Mucosa of descending colon (tissue), 3 donors: ENCODE results near the gene TNFRSF12A. TPM values are rescaled to one million over a fixed set of nuclear protein-coding genes. Genes with fewer than 3 reads are reported as not detected.

ENCODE experiments used
- ATAC-seq: fragments of 200-7000 bp; cut with Tn5 transposase; one replicate; pipeline ENCODE4 v1.9.1; 2020; ENCODE audit warnings: mild to moderate bottlenecking, moderate library complexity
- DNase-seq, 3 donors: peaks; one replicate each; pipeline ENCODE4 v3.0.0-alpha.2; 2020
- H3K36me3 ChIP-seq: fragments of 200-600 bp; one replicate; pipeline ENCODE4 v1.8.0; 2021; ENCODE audit warnings: low read depth, mild to moderate bottlenecking
- H3K4me1 ChIP-seq: fragments of 200-600 bp; one replicate; pipeline ENCODE4 v1.8.0; 2021; ENCODE audit warnings: low read depth, mild to moderate bottlenecking
- H3K4me3 ChIP-seq: fragments of 200-600 bp; one replicate; pipeline ENCODE4 v1.8.0; 2021; ENCODE audit warnings: mild to moderate bottlenecking
- H3K9me3 ChIP-seq: fragments of 200-600 bp; one replicate; pipeline ENCODE4 v1.8.0; 2021; ENCODE audit warnings: mild to moderate bottlenecking
- intact Hi-C, 2 donors: fragments of 100-400 bp; cut with DNase I in 1 of 2; cut with micrococcal nuclease in 1 of 2; formaldehyde crosslinking; loops; one replicate each; pipeline versions ENCODE4 v1.11.0 to v1.11.1; 2022; cut with DNase I, micrococcal nuclease
- total RNA-seq, 3 donors: library from RNA; stranded (reverse); fragmentation: NEBNext Ultra II Directional in 2 of 3; extraction: Animal tissue kit (Norgen Biotek cat#: 25700) in 2 of 3; gene quantifications; one replicate each; pipeline versions ENCODE4 v1.2.1 to v1.2.4, GENCODE V29; 2021 to 2023
- TF ChIP-seq, protein P1 (sequence below): fragments of 200-600 bp; IDR thresholded peaks from one replicate; pipeline ENCODE4 v1.8.0; 2022; ENCODE audit warnings: antibody characterized with exemption, mild to moderate bottlenecking
- donor health status: DM: no; HTN: no; CAD: no; lungs with moderate emphysema.
- donor health status: DM: no; HTN: no; CAD: no.
- donor health status: DM: no; HTN: yes; CAD: no.

The TNFRSF12A gene
- total RNA-seq, 3 donors from 2014 or later: 5.4 to 8.6 (median 6.7) TPM

DNA sequence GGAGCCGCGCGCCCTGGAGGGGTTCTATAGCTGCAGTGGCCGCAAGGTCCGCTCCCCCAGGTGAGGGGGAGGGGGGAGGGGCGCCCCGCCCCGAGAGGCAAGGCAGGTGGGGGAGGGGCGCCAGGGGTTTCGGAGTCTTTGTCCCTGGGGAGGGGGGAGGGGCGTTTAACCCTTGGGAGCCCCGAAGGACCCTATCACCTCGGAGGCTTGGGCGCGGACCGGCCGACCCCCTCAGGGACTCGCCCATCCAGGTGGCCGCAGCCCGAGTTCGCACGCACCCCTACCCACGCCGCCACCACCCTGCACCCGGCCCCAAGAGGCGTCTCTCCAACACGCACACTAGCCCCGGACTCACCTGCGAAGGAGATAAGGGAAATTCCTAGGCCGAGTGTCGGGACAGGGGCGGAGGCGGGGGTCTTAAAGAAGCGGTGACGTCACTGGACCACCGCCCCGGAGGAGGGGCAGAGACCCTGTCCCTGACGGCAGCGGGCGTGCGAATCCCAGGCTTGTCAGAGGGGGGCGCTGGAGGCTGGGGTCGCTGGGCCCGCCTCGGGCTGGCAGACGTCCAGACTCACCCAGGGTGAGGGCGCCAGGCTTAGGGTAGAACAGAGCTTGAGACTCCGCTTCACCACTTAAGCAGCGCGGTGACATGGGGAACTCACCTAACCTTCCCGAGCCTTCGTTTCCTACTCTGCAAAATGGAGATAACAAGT is 2.2 kb upstream of the TNFRSF12A start, which contains the start of gene CLDN6:
Gene CLDN6 (minus strand): TSS at position 390 of the 713 bp plus-strand sequence. CDS start 2,162 bp downstream, outside the sequence.
- Histone ChIP-seq H3K9me3 (no peaks in the 10 kb centered on the region), H3K4me3 (no peak within 1 kb of the TSS), H3K4me1 (peaks cover 33% of the 10 kb centered on the region), H3K36me3 (no peaks in the 10 kb centered on the region)
- DNase-seq: peak in 1 of 3 donors; percentile 62
- ATAC-seq: no peak
- TF ChIP-seq, protein P1, sequence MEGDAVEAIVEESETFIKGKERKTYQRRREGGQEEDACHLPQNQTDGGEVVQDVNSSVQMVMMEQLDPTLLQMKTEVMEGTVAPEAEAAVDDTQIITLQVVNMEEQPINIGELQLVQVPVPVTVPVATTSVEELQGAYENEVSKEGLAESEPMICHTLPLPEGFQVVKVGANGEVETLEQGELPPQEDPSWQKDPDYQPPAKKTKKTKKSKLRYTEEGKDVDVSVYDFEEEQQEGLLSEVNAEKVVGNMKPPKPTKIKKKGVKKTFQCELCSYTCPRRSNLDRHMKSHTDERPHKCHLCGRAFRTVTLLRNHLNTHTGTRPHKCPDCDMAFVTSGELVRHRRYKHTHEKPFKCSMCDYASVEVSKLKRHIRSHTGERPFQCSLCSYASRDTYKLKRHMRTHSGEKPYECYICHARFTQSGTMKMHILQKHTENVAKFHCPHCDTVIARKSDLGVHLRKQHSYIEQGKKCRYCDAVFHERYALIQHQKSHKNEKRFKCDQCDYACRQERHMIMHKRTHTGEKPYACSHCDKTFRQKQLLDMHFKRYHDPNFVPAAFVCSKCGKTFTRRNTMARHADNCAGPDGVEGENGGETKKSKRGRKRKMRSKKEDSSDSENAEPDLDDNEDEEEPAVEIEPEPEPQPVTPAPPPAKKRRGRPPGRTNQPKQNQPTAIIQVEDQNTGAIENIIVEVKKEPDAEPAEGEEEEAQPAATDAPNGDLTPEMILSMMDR: no peak
- intact Hi-C loops: no loop called here

DNA sequence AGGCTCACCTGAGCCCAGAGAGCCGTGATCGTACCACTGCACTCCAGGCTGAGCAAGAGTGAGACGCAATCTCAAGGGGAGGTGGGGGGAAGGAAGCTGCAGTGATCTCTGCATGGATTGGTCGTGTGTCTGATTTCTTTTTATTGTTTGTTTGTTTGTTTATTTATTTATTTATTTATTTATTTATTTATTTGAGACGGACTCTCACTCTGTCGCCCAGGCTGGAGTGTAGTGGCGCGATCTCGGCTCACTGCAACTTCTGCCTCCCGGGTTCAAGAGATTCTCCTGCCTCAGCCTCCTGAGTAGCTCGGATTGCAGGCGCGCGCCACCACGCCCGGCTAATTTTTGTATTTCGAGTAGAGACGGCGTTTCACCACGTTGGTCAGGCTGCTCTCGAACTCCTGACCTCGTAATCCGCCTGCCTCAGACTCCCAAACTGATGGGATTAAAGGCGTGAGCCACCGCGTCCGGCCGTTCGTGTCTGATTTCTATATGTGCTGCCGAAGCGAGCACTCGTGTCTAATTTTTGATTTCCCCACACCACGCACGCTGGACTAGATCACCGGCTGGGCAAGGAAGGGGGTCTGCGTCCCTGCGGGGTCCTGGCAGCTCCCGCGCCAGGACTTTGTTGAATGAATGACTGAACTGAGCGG is 448 bp upstream of the TNFRSF12A start:
- ATAC-seq (no peak), DNase-seq (no peak)
- Histone ChIP-seq H3K4me1 (peaks cover 42% of the 10 kb centered on the region), H3K9me3 (no peaks in the 10 kb centered on the region), H3K36me3 (no peaks in the 10 kb centered on the region), H3K4me3 (peak overlapping the region; percentile 10)
- intact Hi-C loops: no loop called here
- TF ChIP-seq, protein P1: no peak

DNA sequence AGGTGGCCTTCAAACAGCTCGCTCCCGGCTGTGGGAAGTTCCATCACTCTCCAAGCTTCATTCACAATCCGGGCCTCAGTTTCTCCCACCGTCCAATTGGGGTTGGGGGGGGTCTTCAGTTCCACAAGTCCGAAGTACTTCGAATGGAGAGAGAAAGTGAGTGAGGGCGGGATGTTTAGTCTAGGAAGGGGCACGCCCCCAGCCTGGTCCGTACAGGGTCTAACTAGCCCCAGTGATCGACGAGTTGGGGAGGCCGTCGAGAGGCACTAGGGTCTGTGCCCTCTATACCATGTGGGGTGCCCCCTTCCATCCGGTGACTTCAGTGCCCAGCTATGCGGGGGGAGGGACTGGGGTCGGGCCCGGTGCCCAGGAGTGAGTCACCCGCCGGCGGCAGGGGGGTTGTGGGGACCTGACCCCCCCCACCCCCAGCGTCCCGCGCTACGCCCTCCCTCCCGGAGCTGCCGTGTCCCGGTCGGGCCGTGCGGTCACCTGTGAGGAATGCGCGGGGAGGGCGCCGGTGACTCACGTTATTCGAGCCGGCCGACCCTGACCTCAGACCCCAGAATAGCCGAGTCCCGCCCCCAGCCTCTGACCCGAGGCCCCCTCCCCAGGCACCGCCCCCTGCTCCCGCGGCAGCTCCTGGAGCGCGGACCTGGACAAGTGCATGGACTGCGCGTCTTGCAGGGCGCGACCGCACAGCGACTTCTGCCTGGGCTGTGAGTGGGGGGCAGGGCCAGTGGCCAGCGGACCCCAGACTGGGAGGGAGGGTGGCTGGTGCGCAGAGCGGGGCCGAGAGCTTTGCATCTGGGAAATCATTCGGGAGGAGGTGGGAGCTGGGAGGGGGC is 658 bp downstream of the TNFRSF12A start:
- Histone ChIP-seq H3K36me3 (no peaks in the 10 kb centered on the region), H3K9me3 (no peaks in the 10 kb centered on the region), H3K4me1 (peaks cover 48% of the 10 kb centered on the region), H3K4me3 (peak overlapping the region; percentile 10)
- DNase-seq: peak; percentile 62 to 90 (median 84)
- intact Hi-C loops: no loop called here
- peak; percentile 40 for ATAC-seq
- TF ChIP-seq, protein P1: no peak

DNA sequence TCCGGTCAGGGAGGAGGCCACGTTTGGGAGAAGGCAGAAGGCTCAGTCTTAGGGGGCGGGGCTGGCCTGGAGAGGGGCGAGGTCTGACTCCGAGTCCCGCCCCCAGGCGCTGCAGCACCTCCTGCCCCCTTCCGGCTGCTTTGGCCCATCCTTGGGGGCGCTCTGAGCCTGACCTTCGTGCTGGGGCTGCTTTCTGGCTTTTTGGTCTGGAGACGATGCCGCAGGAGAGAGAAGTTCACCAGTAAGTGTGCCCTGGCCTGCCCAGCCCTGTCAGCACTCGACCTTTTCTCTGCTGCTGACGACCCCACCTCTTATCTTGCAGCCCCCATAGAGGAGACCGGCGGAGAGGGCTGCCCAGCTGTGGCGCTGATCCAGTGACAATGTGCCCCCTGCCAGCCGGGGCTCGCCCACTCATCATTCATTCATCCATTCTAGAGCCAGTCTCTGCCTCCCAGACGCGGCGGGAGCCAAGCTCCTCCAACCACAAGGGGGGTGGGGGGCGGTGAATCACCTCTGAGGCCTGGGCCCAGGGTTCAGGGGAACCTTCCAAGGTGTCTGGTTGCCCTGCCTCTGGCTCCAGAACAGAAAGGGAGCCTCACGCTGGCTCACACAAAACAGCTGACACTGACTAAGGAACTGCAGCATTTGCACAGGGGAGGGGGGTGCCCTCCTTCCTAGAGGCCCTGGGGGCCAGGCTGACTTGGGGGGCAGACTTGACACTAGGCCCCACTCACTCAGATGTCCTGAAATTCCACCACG is 1.5 kb downstream of the TNFRSF12A start:
- intact Hi-C loops: no loop called here
- TF ChIP-seq, protein P1: no peak
- Histone ChIP-seq H3K4me3 (peak overlapping the region; percentile 10), H3K9me3 (no peaks in the 10 kb centered on the region), H3K36me3 (no peaks in the 10 kb centered on the region), H3K4me1 (peaks cover 48% of the 10 kb centered on the region)
- DNase-seq (peak; percentile 79 to 89 (median 86)), ATAC-seq (peak; percentile 55)

DNA sequence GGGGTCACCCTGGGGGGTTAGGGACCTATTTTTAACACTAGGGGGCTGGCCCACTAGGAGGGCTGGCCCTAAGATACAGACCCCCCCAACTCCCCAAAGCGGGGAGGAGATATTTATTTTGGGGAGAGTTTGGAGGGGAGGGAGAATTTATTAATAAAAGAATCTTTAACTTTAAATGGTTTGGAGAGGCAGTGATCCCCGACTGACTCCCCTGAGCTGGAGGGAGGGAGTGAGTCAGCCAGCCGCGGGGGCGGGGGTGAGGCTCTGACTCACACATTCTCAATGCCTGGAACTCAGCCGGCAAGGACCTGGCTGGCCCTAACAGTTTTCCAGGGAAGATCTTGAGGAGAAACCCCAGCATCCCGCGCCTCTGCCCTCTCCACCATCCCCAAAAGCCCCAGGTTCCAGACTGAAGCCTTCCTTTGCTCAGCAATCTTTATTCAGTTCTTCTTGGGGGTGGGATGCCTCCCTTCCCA is 2.1 kb downstream of the TNFRSF12A start:
- Histone ChIP-seq H3K4me3 (no peak overlapping the region), H3K36me3 (no peaks in the 10 kb centered on the region), H3K4me1 (peaks cover 48% of the 10 kb centered on the region), H3K9me3 (no peaks in the 10 kb centered on the region)
- intact Hi-C loops: no loop called here
- ATAC-seq (peak; percentile 49), DNase-seq (peak; percentile 83 to 91 (median 85))
- TF ChIP-seq, protein P1: no peak
